HCT116 (cell line): ENCODE results near the gene ITPR1. TPM values are rescaled to one million over a fixed set of nuclear protein-coding genes. Genes with fewer than 3 reads are reported as not detected.

Experiments used
- ATAC-seq: fragments of 200-7000 bp; cut with Tn5 transposase; 2 replicates; pipeline ENCODE4 v1.9.1; 2020; ENCODE audit warnings: mild to moderate bottlenecking, moderate library complexity
- BruUV-seq: library from RNA; stranded (reverse); fragments of 400-500 nt; replicated peaks from 2 replicates; lab custom pipeline; 2021; lab: Mats Ljungman, UMichigan
- CTCF ChIA-PET: fragments of 300-600 bp; sonication (Branson Sonifier 250); formaldehyde crosslinking; loops from one replicate; lab custom pipeline; 2021; ENCODE audit warnings: antibody characterized with exemption; lab: Charles Lee
- POLR2A ChIA-PET: fragments of 300-600, 350-600 bp; sonication (Branson Sonifier 250); formaldehyde crosslinking; loops from one replicate; lab custom pipeline; 2021; ENCODE audit warnings: antibody characterized with exemption; lab: Charles Lee
- RAD21 ChIA-PET, 2 experiments: fragments of 300-600 bp; sonication (Branson Sonifier 250); formaldehyde crosslinking; loops; one replicate each; lab custom pipeline; 2023; ENCODE audit warnings: low total read pairs in 2 of 2; ENCODE audit not compliant: uncharacterized antibody in 2 of 2, unreplicated experiment in 2 of 2, low non-redundant PET in 1 of 2; lab: Charles Lee
- DNase-seq: peaks from one replicate; pipeline ENCODE4 v3.0.0-alpha.2; 2010; ENCODE audit warnings: low read depth, low spot score
- H2AFZ ChIP-seq: fragments of 200-600 bp; shearing (Covaris generic), sonication (generic); 2 replicates; pipeline ENCODE4 v1.6.1; 2017; ENCODE audit warnings: low read depth, mixed run types, mixed read lengths, antibody characterized with exemption, low read length; ENCODE audit not compliant: poor library complexity, severe bottlenecking
- H3K27ac ChIP-seq: 2 replicates; pipeline ENCODE4 v1.5.1; 2012; ENCODE audit warnings: low read depth, low read length
- H3K27me3 ChIP-seq: fragments of 200-600 bp; sonication (generic); 2 replicates; pipeline ENCODE4 v1.6.1; 2016; ENCODE audit warnings: mixed run types, low read length, mixed read lengths; ENCODE audit not compliant: insufficient read depth
- H3K36me3 ChIP-seq, 2 experiments: fragments of 200-500 bp in 1 of 2; fragments of 200-600 bp in 1 of 2; sonication (Bioruptor generic) in 1 of 2; sonication (generic) in 1 of 2; 2 replicates each; pipeline versions ENCODE4 v1.5.1 to v1.6.1; 2014 to 2016; ENCODE audit warnings: low read length in 2 of 2, inconsistent platforms in 1 of 2, mixed read lengths in 1 of 2, mixed run types in 1 of 2; ENCODE audit not compliant: insufficient read depth in 2 of 2, control insufficient read depth in 1 of 2
- H3K4me1 ChIP-seq, 2 experiments: fragments of 200-600 bp in 1 of 2; sonication (generic) in 1 of 2; 2 replicates each; pipeline versions ENCODE4 v1.5.1 to v1.6.1; 2012 to 2017; ENCODE audit warnings: low read length in 2 of 2, inconsistent platforms in 1 of 2, mild to moderate bottlenecking in 1 of 2, mixed read lengths in 1 of 2, mixed run types in 1 of 2, moderate library complexity in 1 of 2; ENCODE audit not compliant: insufficient read depth in 2 of 2, control insufficient read depth in 1 of 2
- H3K4me2 ChIP-seq: fragments of 200-600 bp; sonication (generic); 2 replicates; pipeline ENCODE4 v1.6.1; 2017; ENCODE audit warnings: mixed run types, low read length, mixed read lengths
- H3K4me3 ChIP-seq, 2 experiments: fragments of 200-600 bp in 1 of 2; sonication (generic) in 1 of 2; replicated peaks in 1 of 2; 2 replicates each; pipeline ENCODE4 v1.5.1; 2011 to 2016; ENCODE audit warnings: low read length in 2 of 2, control low read depth in 1 of 2, low read depth in 1 of 2, mild to moderate bottlenecking in 1 of 2, mixed read lengths in 1 of 2, mixed run types in 1 of 2
- H3K79me2 ChIP-seq: fragments of 200-600 bp; sonication (generic); 2 replicates; pipeline ENCODE4 v1.6.1; 2017; ENCODE audit warnings: mild to moderate bottlenecking, mixed run types, low read length, moderate library complexity, mixed read lengths; ENCODE audit not compliant: insufficient read depth
- H3K9ac ChIP-seq: fragments of 200-600 bp; sonication (generic); 2 replicates; pipeline ENCODE4 v1.6.1; 2016; ENCODE audit warnings: low read length, mixed read lengths
- H3K9me2 ChIP-seq: fragments of 200-600 bp; sonication (generic), shearing (Covaris generic); 2 replicates; pipeline ENCODE4 v1.6.1; 2017; ENCODE audit warnings: mixed run types, mild to moderate bottlenecking, moderate library complexity; ENCODE audit not compliant: insufficient read depth
- H3K9me3 ChIP-seq, 2 experiments: fragments of 200-500 bp in 1 of 2; fragments of 200-600 bp in 1 of 2; sonication (Bioruptor generic) in 1 of 2; sonication (generic) in 1 of 2; 2 replicates each; pipeline ENCODE4 v1.6.1; 2014 to 2017; ENCODE audit warnings: low read length in 2 of 2, mixed read lengths in 2 of 2, inconsistent platforms in 1 of 2, low read depth in 1 of 2, mild to moderate bottlenecking in 1 of 2, mixed run types in 1 of 2, moderate library complexity in 1 of 2; ENCODE audit not compliant: control insufficient read depth in 1 of 2, insufficient read depth in 1 of 2
- H4K20me1 ChIP-seq: fragments of 200-600 bp; sonication (generic), shearing (Covaris generic); 2 replicates; pipeline ENCODE4 v1.6.1; 2017; ENCODE audit warnings: mixed run types, mild to moderate bottlenecking, moderate library complexity; ENCODE audit not compliant: insufficient read depth
- ATF3 ChIP-seq: IDR thresholded peaks from 2 replicates; pipeline ENCODE4 v1.6.1; 2012
- ELF1 ChIP-seq: IDR thresholded peaks from 2 replicates; pipeline ENCODE4 v1.6.1; 2012; ENCODE audit warnings: low read depth, borderline replicate concordance
- SRF ChIP-seq: IDR thresholded peaks from 2 replicates; pipeline ENCODE4 v1.6.1; 2012; ENCODE audit warnings: low read depth
- ZNF274 ChIP-seq: fragments of 200-500 bp; sonication (Bioruptor generic); IDR thresholded peaks from 2 replicates; pipeline ENCODE4 v1.6.1; 2014; ENCODE audit warnings: mild to moderate bottlenecking, low read depth, low read length, inconsistent platforms
- intact Hi-C: fragments of 100-400 bp; cut with micrococcal nuclease; formaldehyde crosslinking; loops from 2 replicates; pipeline ENCODE4 v1.10.0; 2022
- total RNA-seq: library from RNA; stranded (reverse); gene quantifications from one replicate; pipeline ENCODE4 v1.2.1, GENCODE V29; 2021; ENCODE audit not compliant: unreplicated experiment
- TF ChIP-seq, protein P1 (sequence below): IDR thresholded peaks from 2 replicates; pipeline ENCODE4 v1.6.1; 2012; ENCODE audit warnings: low read depth

Gene ITPR1
- total RNA-seq, 1 experiment from 2014 or later: 9.2 TPM

DNA sequence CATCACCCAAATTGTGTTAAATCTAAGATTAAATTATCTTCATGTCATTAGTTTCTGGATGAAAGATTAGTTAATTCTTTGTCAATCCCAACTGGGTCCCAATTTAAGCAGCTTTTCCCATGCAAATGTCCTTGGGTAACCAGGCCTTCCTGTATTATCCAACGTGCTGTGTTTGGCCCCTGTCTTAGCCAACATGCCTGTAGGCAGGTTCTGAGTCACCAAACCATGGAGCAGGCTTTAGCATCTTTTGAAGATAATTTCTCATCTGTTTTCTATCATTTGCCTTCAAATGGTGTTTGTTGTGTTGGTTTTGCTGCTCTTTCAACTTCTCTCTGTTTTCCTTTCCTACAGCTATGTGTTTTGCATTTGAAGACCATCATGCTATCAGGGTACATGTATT lies 216.2 kb downstream of the ITPR1 start:
- no TSS peak for BruUV-seq
- POLR2A ChIA-PET: no interaction called here

More for the DNA sequence above, 216.2 kb downstream of the ITPR1 start:
- Histone ChIP-seq H4K20me1 (no peaks in the 10 kb centered on the region), H3K36me3 (no peaks in the 10 kb centered on the region), H3K9ac (no peak overlapping the region), H3K9me2 (no peaks in the 10 kb centered on the region), H3K4me2 (no peak overlapping the region), H3K27me3 (no peaks in the 10 kb centered on the region), H3K27ac (no peak overlapping the region), H3K79me2 (no peaks in the 10 kb centered on the region), H3K4me3 (no peak overlapping the region), H3K4me1 (peaks cover 8% of the 10 kb centered on the region in 2 experiments; a peak in 2 of 4 replicates), H3K9me3 (no peaks in the 10 kb centered on the region), H2AFZ (no peak overlapping the region)
- RAD21 ChIA-PET: no interaction called here
- intact Hi-C loops: no loop called here
- TF ChIP-seq ELF1: no peak
- no peak for TF ChIP-seq ZNF274
- TF ChIP-seq, protein P1, sequence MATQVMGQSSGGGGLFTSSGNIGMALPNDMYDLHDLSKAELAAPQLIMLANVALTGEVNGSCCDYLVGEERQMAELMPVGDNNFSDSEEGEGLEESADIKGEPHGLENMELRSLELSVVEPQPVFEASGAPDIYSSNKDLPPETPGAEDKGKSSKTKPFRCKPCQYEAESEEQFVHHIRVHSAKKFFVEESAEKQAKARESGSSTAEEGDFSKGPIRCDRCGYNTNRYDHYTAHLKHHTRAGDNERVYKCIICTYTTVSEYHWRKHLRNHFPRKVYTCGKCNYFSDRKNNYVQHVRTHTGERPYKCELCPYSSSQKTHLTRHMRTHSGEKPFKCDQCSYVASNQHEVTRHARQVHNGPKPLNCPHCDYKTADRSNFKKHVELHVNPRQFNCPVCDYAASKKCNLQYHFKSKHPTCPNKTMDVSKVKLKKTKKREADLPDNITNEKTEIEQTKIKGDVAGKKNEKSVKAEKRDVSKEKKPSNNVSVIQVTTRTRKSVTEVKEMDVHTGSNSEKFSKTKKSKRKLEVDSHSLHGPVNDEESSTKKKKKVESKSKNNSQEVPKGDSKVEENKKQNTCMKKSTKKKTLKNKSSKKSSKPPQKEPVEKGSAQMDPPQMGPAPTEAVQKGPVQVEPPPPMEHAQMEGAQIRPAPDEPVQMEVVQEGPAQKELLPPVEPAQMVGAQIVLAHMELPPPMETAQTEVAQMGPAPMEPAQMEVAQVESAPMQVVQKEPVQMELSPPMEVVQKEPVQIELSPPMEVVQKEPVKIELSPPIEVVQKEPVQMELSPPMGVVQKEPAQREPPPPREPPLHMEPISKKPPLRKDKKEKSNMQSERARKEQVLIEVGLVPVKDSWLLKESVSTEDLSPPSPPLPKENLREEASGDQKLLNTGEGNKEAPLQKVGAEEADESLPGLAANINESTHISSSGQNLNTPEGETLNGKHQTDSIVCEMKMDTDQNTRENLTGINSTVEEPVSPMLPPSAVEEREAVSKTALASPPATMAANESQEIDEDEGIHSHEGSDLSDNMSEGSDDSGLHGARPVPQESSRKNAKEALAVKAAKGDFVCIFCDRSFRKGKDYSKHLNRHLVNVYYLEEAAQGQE: no peak
- no peak for TF ChIP-seq SRF
- TF ChIP-seq ATF3: no peak
- no peak for DNase-seq
- CTCF ChIA-PET: interaction anchor here (1.5 kb wide), 1 partner anchor 349 kb away, joined by 6 read pairs; no protein-coding TSS in a partner anchor
- ATAC-seq: no peak
